Motor neuron (in vitro differentiated cells): ENCODE results near the gene C9orf57. TPM values are rescaled to one million over a fixed set of nuclear protein-coding genes. Genes with fewer than 3 reads are reported as not detected.

ENCODE experiments used
- ATAC-seq, 8 experiments: fragments of 200-7000 bp; cut with Tn5 transposase; replicated peaks in 6 of 8; 2 replicates each; pipeline ENCODE4 v1.8.0; 2021; ENCODE audit warnings: mild to moderate bottlenecking in 8 of 8, moderate library complexity in 8 of 8
- H3K27ac ChIP-seq, 2 donors: fragments of 250-450 bp; sonication (Bioruptor Pico); 2 replicates each; pipeline ENCODE4 v1.9.0; 2021; ENCODE audit warnings: antibody characterized with exemption in 2 of 2, mild to moderate bottlenecking in 2 of 2, moderate library complexity in 1 of 2
- H3K4me1 ChIP-seq, 2 donors: fragments of 250-450 bp; sonication (Bioruptor Pico); replicated peaks in 1 of 2; 2 replicates each; pipeline ENCODE4 v1.6.1; 2021; ENCODE audit warnings: antibody characterized with exemption in 2 of 2, mild to moderate bottlenecking in 2 of 2, moderate library complexity in 1 of 2
- H3K4me3 ChIP-seq, 5 donors: fragments of 250-450 bp; sonication (Bioruptor Pico); 2 replicates each; pipeline ENCODE4 v1.9.0; 2021; ENCODE audit warnings: antibody characterized with exemption in 5 of 5, mild to moderate bottlenecking in 5 of 5, moderate library complexity in 4 of 5
- WGBS, 10 experiments: fragments of 450-650 bp; shearing (Covaris generic); methylation state at CpG; one replicate each; pipeline ENCODE4 v1.0.0; 2022; 5-methylcytosine and 5-hydroxymethylcytosine counted together
- in situ Hi-C, 9 experiments: fragments of 400-800 bp; cut with MboI; loops; one replicate each; pipeline ENCODE4 v1.15.0; 2021; ENCODE audit warnings: low sequenced_read_pairs in 9 of 9, low pct_unique_long_range_greater_than_20kb in 2 of 9; ENCODE audit not compliant: unreplicated experiment in 9 of 9
- total RNA-seq, 8 experiments: library from RNA; unstranded; fragments of 300-600 nt; gene quantifications; 2 replicates each; pipeline versions ENCODE4 v1.2.3 to v1.2.4, GENCODE V29; 2022

Gene C9orf57
- total RNA-seq, 8 experiments from 2014 or later: 0.24 TPM; not detected in 7

GRCh38 chr9:72042928-72043327, 17.5 kb downstream of the C9orf57 start:
- no peak overlapping the region for H3K4me3 ChIP-seq
- in situ Hi-C loops: loop anchor here in 6 of 9 experiments (10.0 to 25.0 kb wide), 7 partner anchors 144 to 1144 kb away; no protein-coding TSS in a partner anchor
- WGBS, 10 experiments: 15 to 100% (median 87%) methylated on average over 1 to 3 of the region's 3 CpGs; no CpG with 5 or more reads in 1 of the 10 experiments
- no peak for ATAC-seq
- H3K27ac ChIP-seq: no peak overlapping the region
- H3K4me1 ChIP-seq: no peaks in the 10 kb centered on the region

GRCh38 chr9:72041775-72042194, 18.6 kb downstream of the C9orf57 start:
- no peak overlapping the region for H3K4me3 ChIP-seq
- 0 to 90% (median 82%) methylated on average over 4 to 7 of the region's 7 CpGs; no CpG with 5 or more reads in 1 of the 10 experiments for WGBS, 10 experiments
- H3K27ac ChIP-seq: no peak overlapping the region
- in situ Hi-C loops: loop anchor here in 6 of 9 experiments (10.0 to 25.0 kb wide), 7 partner anchors 146 to 1146 kb away; no protein-coding TSS in a partner anchor
- no peaks in the 10 kb centered on the region for H3K4me1 ChIP-seq
- peak in 6 of 8 experiments; percentile 39 to 78 (median 70) for ATAC-seq

- Histone ChIP-seq H3K4me3 (no peak overlapping the region), H3K4me1 (no peaks in the 10 kb centered on the region), H3K27ac (no peak overlapping the region)
- peak in 2 of 8 experiments; percentile 10 for ATAC-seq
- WGBS, 10 experiments: 0 to 94% (median 78%) methylated on average over 1 to 3 of the region's 3 CpGs; no CpG with 5 or more reads in 2 of the 10 experiments
- in situ Hi-C loops: loop anchor here in 6 of 9 experiments (10.0 to 25.0 kb wide), 7 partner anchors 146 to 1146 kb away; no protein-coding TSS in a partner anchor
Observed at GRCh38 chr9:72041369-72041768, 19.0 kb downstream of the C9orf57 start.

- ATAC-seq: no peak
- no peak overlapping the region for H3K27ac ChIP-seq
- 0 to 100% (median 77%) methylated on average over 1 to 3 of the region's 8 CpGs; no CpG with 5 or more reads in 6 of the 10 experiments for WGBS, 10 experiments
- H3K4me1 ChIP-seq: no peaks in the 10 kb centered on the region
- in situ Hi-C loops: loop anchor here in 6 of 9 experiments (10.0 to 25.0 kb wide), 7 partner anchors 148 to 1148 kb away; no protein-coding TSS in a partner anchor
- no peak overlapping the region for H3K4me3 ChIP-seq
Observed at GRCh38 chr9:72039532-72039931, 20.9 kb downstream of the C9orf57 start.

- WGBS, 10 experiments: 0 to 57% (median 19%) methylated on average over 1 to 11 of the region's 13 CpGs
- Histone ChIP-seq H3K27ac (no peak overlapping the region), H3K4me3 (no peak overlapping the region), H3K4me1 (no peaks in the 10 kb centered on the region)
- in situ Hi-C loops: loop anchor here in 6 of 9 experiments (10.0 to 25.0 kb wide), 7 partner anchors 148 to 1148 kb away; no protein-coding TSS in a partner anchor
- ATAC-seq: peak; percentile 50 to 92 (median 79)
Observed at GRCh38 chr9:72038890-72039410, 21.5 kb downstream of the C9orf57 start.

- WGBS, 10 experiments: 66 to 90% (median 73%) methylated on average over 1 to 4 of the region's 4 CpGs; no CpG with 5 or more reads in 6 of the 10 experiments
- no peaks in the 10 kb centered on the region for H3K4me1 ChIP-seq
- H3K4me3 ChIP-seq: no peak overlapping the region
- no peak overlapping the region for H3K27ac ChIP-seq
- in situ Hi-C loops: loop anchor here in 6 of 9 experiments (10.0 to 25.0 kb wide), 7 partner anchors 149 to 1149 kb away; no protein-coding TSS in a partner anchor
- ATAC-seq: no peak
Observed at GRCh38 chr9:72038408-72038807, 22.0 kb downstream of the C9orf57 start.

- Histone ChIP-seq H3K4me3 (no peak overlapping the region), H3K4me1 (no peaks in the 10 kb centered on the region), H3K27ac (no peak overlapping the region)
- 10 to 100% (median 81%) methylated on average over 1 to 4 of the region's 4 CpGs; no CpG with 5 or more reads in 3 of the 10 experiments for WGBS, 10 experiments
- in situ Hi-C loops: loop anchor here in 6 of 9 experiments (10.0 to 25.0 kb wide), 7 partner anchors 150 to 1150 kb away; no protein-coding TSS in a partner anchor
- ATAC-seq: peak in 3 of 8 experiments; percentile 4 to 31 (median 22)
Observed at GRCh38 chr9:72037571-72037970, 22.8 kb downstream of the C9orf57 start.

GRCh38 chr9:72030767-72031166, 29.6 kb downstream of the C9orf57 start:
- Histone ChIP-seq H3K27ac (no peak overlapping the region), H3K4me3 (no peak overlapping the region), H3K4me1 (no peaks in the 10 kb centered on the region)
- in situ Hi-C loops: loop anchor here in 6 of 9 experiments (10.0 to 25.0 kb wide), 7 partner anchors 157 to 1157 kb away; no protein-coding TSS in a partner anchor
- no peak for ATAC-seq
- WGBS, 10 experiments: 61 to 100% (median 100%) methylated on average over 1 to 2 of the region's 2 CpGs; no CpG with 5 or more reads in 3 of the 10 experiments

GRCh38 chr9:72029986-72030385, 30.4 kb downstream of the C9orf57 start:
- no peak for ATAC-seq
- Histone ChIP-seq H3K4me1 (no peaks in the 10 kb centered on the region), H3K4me3 (no peak overlapping the region), H3K27ac (no peak overlapping the region)
- no CpG with 5 or more reads among the region's 1 CpG for WGBS, 10 experiments
- in situ Hi-C loops: loop anchor here in 6 of 9 experiments (10.0 to 25.0 kb wide), 7 partner anchors 157 to 1157 kb away; no protein-coding TSS in a partner anchor

GRCh38 chr9:72025906-72026305, 34.5 kb downstream of the C9orf57 start:
- in situ Hi-C loops: loop anchor here in 6 of 9 experiments (25.0 kb wide), 6 partner anchors 161 to 1161 kb away; no protein-coding TSS in a partner anchor
- H3K4me1 ChIP-seq: no peaks in the 10 kb centered on the region
- no peak overlapping the region for H3K27ac ChIP-seq
- H3K4me3 ChIP-seq: no peak overlapping the region
- ATAC-seq: peak in 2 of 8 experiments; percentile 49 to 57
- WGBS, 10 experiments: 0 to 93% (median 65%) methylated on average over 1 to 3 of the region's 3 CpGs; no CpG with 5 or more reads in 2 of the 10 experiments

GRCh38 chr9:72023596-72023995, 36.8 kb downstream of the C9orf57 start:
- Histone ChIP-seq H3K27ac (no peak overlapping the region), H3K4me1 (no peaks in the 10 kb centered on the region), H3K4me3 (no peak overlapping the region)
- in situ Hi-C loops: loop anchor here in 2 of 9 experiments (25.0 kb wide), 1 partner anchor 211 kb away; no protein-coding TSS in a partner anchor
- WGBS, 10 experiments: 65 to 100% (median 94%) methylated on average over 1 to 4 of the region's 4 CpGs
- ATAC-seq: no peak

GRCh38 chr9:72022841-72023240, 37.6 kb downstream of the C9orf57 start:
- WGBS, 10 experiments: 0 to 100% (median 58%) methylated on average over 1 to 3 of the region's 3 CpGs
- in situ Hi-C loops: loop anchor here in 2 of 9 experiments (25.0 kb wide), 1 partner anchor 211 kb away; no protein-coding TSS in a partner anchor
- peak in 2 of 8 experiments; percentile 30 to 35 for ATAC-seq
- Histone ChIP-seq H3K4me3 (no peak overlapping the region), H3K4me1 (no peaks in the 10 kb centered on the region), H3K27ac (no peak overlapping the region)

GRCh38 chr9:72013292-72013760, 47.1 kb downstream of the C9orf57 start:
- WGBS, 10 experiments: 60 to 83% (median 67%) methylated on average over 1 of the region's 1 CpG; no CpG with 5 or more reads in 6 of the 10 experiments
- Histone ChIP-seq H3K4me1 (no peaks in the 10 kb centered on the region), H3K27ac (no peak overlapping the region), H3K4me3 (no peak overlapping the region)
- in situ Hi-C loops: loop anchor here in 2 of 9 experiments (25.0 kb wide), 1 partner anchor 201 kb away; no protein-coding TSS in a partner anchor
- no peak for ATAC-seq
